ENCODE data around the gene IL21R. TPM values are rescaled to one million over a fixed set of nuclear protein-coding genes. Genes with fewer than 3 reads are reported as not detected.
"Not testable (repeated sequence)": the region's sequence is repeated elsewhere in the genome, so short reads cannot be mapped to it uniquely, and the experiment has no call there.

IL21R gene
- total and polyA plus RNA-seq, 2 donors (not counting 3 experiments of a cell fraction or from before 2014, with no cell fraction given) = 0.03 TPM; not detected in 1

DNA sequence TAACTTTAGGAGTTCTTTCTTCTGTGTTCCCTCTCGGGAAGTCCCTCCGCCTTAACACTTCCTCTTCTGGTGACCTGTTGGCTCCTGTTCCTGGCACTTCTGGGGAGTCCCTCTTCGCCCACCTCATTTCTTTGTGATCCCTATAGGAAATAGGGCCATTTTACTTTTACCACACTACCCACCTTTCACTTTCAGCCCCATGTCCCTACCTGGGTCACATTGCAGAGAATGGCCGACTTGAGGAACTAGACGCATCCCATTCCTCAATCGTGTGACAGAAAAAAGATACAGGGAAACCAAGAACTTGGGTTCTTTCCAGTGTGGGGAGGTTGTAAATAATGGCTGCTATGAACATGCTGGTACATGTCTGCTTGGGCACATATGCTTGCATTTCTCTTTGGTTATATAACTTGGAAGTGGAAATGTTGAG lies 6.6 kb downstream of the IL21R start:
- H3K4me3 ChIP-seq (replicated peaks in 1 of 3; ENCODE audit: insufficient read depth in 1 of 3, low read depth in 1 of 3, low read length in 3 of 3) = no peak overlapping the region
- CTCF ChIA-PET = no interaction called here
- H3K4me2 ChIP-seq (ENCODE audit: insufficient read depth, low read length) = no peak overlapping the region
- no peaks in the 10 kb centered on the region for H4K20me1 ChIP-seq (replicated peaks; ENCODE audit: control insufficient read depth, extremely low read depth, insufficient read depth, low read length)
- dilution Hi-C loops (cut with MboI; ENCODE audit: extremely low pct_ligation_motif_present, low sequenced_read_pairs) (no loop called here), intact Hi-C loops (cut with micrococcal nuclease) (no loop called here)
- no peaks in the 10 kb centered on the region for H3K9me1 ChIP-seq (replicated peaks; ENCODE audit: control insufficient read depth, extremely low read depth, insufficient read depth, low read length)
- no peak for FAIRE-seq
- H3K9me3 ChIP-seq (replicated peaks; ENCODE audit: control insufficient read depth, insufficient read depth, low read length) = no peaks in the 10 kb centered on the region
- H3K27me3 ChIP-seq (ENCODE audit: control insufficient read depth in 2 of 2, insufficient read depth in 2 of 2, low read length in 2 of 2) = peaks cover 0 to 2% of the 10 kb centered on the region in 2 experiments
- no TSS peak for BruUV-seq (replicated peaks)
- no peak overlapping the region for H3K27ac ChIP-seq (ENCODE audit: insufficient read depth, low read depth, low read length)
- H2AFZ ChIP-seq (ENCODE audit: low read depth, low read length) = no peak overlapping the region
- H3K9ac ChIP-seq (replicated peaks; ENCODE audit: extremely low read depth, insufficient read depth, low read length) = no peak overlapping the region
- POLR2A ChIA-PET = no interaction called here
- no peak for DNase-seq (ENCODE audit: low read depth, low spot score)
- TF ChIP-seq JUN (IDR thresholded peaks at IDR 0.05; ENCODE audit: borderline replicate concordance, insufficient read depth, insufficient read length, low read depth) = no peak
- no peak for TF ChIP-seq MYC (IDR thresholded peaks at IDR 0.05; ENCODE audit: low read depth, low read length)
- TF ChIP-seq, protein P1, sequence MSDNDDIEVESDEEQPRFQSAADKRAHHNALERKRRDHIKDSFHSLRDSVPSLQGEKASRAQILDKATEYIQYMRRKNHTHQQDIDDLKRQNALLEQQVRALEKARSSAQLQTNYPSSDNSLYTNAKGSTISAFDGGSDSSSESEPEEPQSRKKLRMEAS (IDR thresholded peaks at IDR 0.05; ENCODE audit: insufficient read depth, insufficient read length) = no peak
- no peak for TF ChIP-seq GATA2 (IDR thresholded peaks at IDR 0.05; ENCODE audit: insufficient read depth, insufficient read length, low read depth, low read length)
- TF ChIP-seq, protein P2, sequence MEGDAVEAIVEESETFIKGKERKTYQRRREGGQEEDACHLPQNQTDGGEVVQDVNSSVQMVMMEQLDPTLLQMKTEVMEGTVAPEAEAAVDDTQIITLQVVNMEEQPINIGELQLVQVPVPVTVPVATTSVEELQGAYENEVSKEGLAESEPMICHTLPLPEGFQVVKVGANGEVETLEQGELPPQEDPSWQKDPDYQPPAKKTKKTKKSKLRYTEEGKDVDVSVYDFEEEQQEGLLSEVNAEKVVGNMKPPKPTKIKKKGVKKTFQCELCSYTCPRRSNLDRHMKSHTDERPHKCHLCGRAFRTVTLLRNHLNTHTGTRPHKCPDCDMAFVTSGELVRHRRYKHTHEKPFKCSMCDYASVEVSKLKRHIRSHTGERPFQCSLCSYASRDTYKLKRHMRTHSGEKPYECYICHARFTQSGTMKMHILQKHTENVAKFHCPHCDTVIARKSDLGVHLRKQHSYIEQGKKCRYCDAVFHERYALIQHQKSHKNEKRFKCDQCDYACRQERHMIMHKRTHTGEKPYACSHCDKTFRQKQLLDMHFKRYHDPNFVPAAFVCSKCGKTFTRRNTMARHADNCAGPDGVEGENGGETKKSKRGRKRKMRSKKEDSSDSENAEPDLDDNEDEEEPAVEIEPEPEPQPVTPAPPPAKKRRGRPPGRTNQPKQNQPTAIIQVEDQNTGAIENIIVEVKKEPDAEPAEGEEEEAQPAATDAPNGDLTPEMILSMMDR (IDR thresholded peaks at IDR 0.05; ENCODE audit: extremely low read depth in 1 of 2, insufficient read depth in 1 of 2, low read depth in 1 of 2, low read length in 2 of 2) = no peak
- TF ChIP-seq POLR2AphosphoS5 (IDR thresholded peaks at IDR 0.05; ENCODE audit: insufficient read depth, low read depth, low read length) = no peak
- no peak for TF ChIP-seq EZH2 (IDR thresholded peaks at IDR 0.05; ENCODE audit: borderline replicate concordance, low read depth, low read length, severe bottlenecking)
- no peak for TF ChIP-seq FOS (IDR thresholded peaks at IDR 0.05; ENCODE audit: borderline replicate concordance, insufficient read depth, low read length)
- no peak for TF ChIP-seq POLR2A (IDR thresholded peaks at IDR 0.05; ENCODE audit: low read depth, low read length)
- H3K79me2 ChIP-seq (ENCODE audit: control insufficient read depth, insufficient read depth, low read length) = no peaks in the 10 kb centered on the region
- H3K4me1 ChIP-seq (ENCODE audit: control insufficient read depth, extremely low read depth, insufficient read depth, low read length) = peaks cover 4% of the 10 kb centered on the region
- no peaks in the 10 kb centered on the region for H3K36me3 ChIP-seq (ENCODE audit: control insufficient read depth in 2 of 2, extremely low read depth in 1 of 2, insufficient read depth in 2 of 2, low read length in 2 of 2)

- POLR2A ChIA-PET; H3K4me1 ChIP-seq (ENCODE audit: control insufficient read depth, extremely low read depth, insufficient read depth, low read length); CTCF ChIA-PET; H2AFZ ChIP-seq (ENCODE audit: low read depth, low read length); H3K36me3 ChIP-seq (ENCODE audit: control insufficient read depth in 2 of 2, extremely low read depth in 1 of 2, insufficient read depth in 2 of 2, low read length in 2 of 2); BruUV-seq (replicated peaks); H3K79me2 ChIP-seq (ENCODE audit: control insufficient read depth, insufficient read depth, low read length); H3K9me3 ChIP-seq (replicated peaks; ENCODE audit: control insufficient read depth, insufficient read depth, low read length); H3K9me1 ChIP-seq (replicated peaks; ENCODE audit: control insufficient read depth, extremely low read depth, insufficient read depth, low read length); intact Hi-C loops (cut with micrococcal nuclease); dilution Hi-C loops (cut with MboI; ENCODE audit: extremely low pct_ligation_motif_present, low sequenced_read_pairs); H4K20me1 ChIP-seq (replicated peaks; ENCODE audit: control insufficient read depth, extremely low read depth, insufficient read depth, low read length); FAIRE-seq; H3K27me3 ChIP-seq (ENCODE audit: control insufficient read depth in 2 of 2, insufficient read depth in 2 of 2, low read length in 2 of 2); DNase-seq (ENCODE audit: low read depth, low spot score); H3K4me2 ChIP-seq (ENCODE audit: insufficient read depth, low read length); H3K9ac ChIP-seq (replicated peaks; ENCODE audit: extremely low read depth, insufficient read depth, low read length); H3K4me3 ChIP-seq (replicated peaks in 1 of 3; ENCODE audit: insufficient read depth in 1 of 3, low read depth in 1 of 3, low read length in 3 of 3); H3K27ac ChIP-seq (ENCODE audit: insufficient read depth, low read depth, low read length): not testable (repeated sequence)
These were observed 8.0 kb downstream of the IL21R start for GRCh38 chr16:27409958-27410357.
